ENCODE measurements around the gene SND1.
"Not testable (repeated sequence)": the region's sequence is repeated elsewhere in the genome, so short reads cannot be mapped to it uniquely, and the experiment has no call there.

Gene SND1

GRCh38 chr7:127653396-127653795, 1.4 kb downstream of the SND1 start:
- no peak for DNase-seq

GRCh38 chr7:127654404-127655394, 2.7 kb downstream of the SND1 start:
- no peak for DNase-seq

GRCh38 chr7:127655720-127656119, 3.7 kb downstream of the SND1 start:
- no peak for DNase-seq

GRCh38 chr7:127657500-127657899, 5.5 kb downstream of the SND1 start:
- DNase-seq, result no peak

- no peak for DNase-seq
Observed at GRCh38 chr7:127658970-127659630, 7.1 kb downstream of the SND1 start.

- DNase-seq, result no peak
Observed at GRCh38 chr7:127665922-127666321, 13.9 kb downstream of the SND1 start.

- DNase-seq, result no peak
Observed at GRCh38 chr7:127666602-127667001, 14.6 kb downstream of the SND1 start.

GRCh38 chr7:127667017-127667670, 15.2 kb downstream of the SND1 start:
- DNase-seq, result no peak

- DNase-seq, result no peak
Observed at GRCh38 chr7:127667759-127668530, 16.0 kb downstream of the SND1 start.

- no peak for DNase-seq
Observed at GRCh38 chr7:127671341-127671740, 19.3 kb downstream of the SND1 start.

GRCh38 chr7:127673902-127674301, 21.9 kb downstream of the SND1 start:
- no peak for DNase-seq

GRCh38 chr7:127674361-127674760, 22.4 kb downstream of the SND1 start:
- no peak for DNase-seq

- DNase-seq, result not testable (repeated sequence)
Observed at GRCh38 chr7:127674923-127675322, 22.9 kb downstream of the SND1 start.

GRCh38 chr7:127675721-127676120, 23.7 kb downstream of the SND1 start:
- DNase-seq, result no peak

- no peak for DNase-seq
Observed at GRCh38 chr7:127677433-127678230, 25.6 kb downstream of the SND1 start.

- peak; percentile 61 for DNase-seq
Observed at GRCh38 chr7:127678337-127678736, 26.3 kb downstream of the SND1 start.

- DNase-seq, result no peak
Observed at GRCh38 chr7:127678947-127679346, 27.0 kb downstream of the SND1 start.

- no peak for DNase-seq
Observed at GRCh38 chr7:127680983-127681382, 29.0 kb downstream of the SND1 start.

GRCh38 chr7:127682140-127682539, 30.1 kb downstream of the SND1 start:
- DNase-seq, result no peak

GRCh38 chr7:127683776-127684681, 32.0 kb downstream of the SND1 start:
- no peak for DNase-seq
